ENCODE results near the gene IL11. TPM values are rescaled to one million over a fixed set of nuclear protein-coding genes. Genes with fewer than 3 reads are reported as not detected.

IL11 gene
- total RNA-seq, 1 donor from 2014 or later = 10.0 TPM

- TF ChIP-seq, protein P1, sequence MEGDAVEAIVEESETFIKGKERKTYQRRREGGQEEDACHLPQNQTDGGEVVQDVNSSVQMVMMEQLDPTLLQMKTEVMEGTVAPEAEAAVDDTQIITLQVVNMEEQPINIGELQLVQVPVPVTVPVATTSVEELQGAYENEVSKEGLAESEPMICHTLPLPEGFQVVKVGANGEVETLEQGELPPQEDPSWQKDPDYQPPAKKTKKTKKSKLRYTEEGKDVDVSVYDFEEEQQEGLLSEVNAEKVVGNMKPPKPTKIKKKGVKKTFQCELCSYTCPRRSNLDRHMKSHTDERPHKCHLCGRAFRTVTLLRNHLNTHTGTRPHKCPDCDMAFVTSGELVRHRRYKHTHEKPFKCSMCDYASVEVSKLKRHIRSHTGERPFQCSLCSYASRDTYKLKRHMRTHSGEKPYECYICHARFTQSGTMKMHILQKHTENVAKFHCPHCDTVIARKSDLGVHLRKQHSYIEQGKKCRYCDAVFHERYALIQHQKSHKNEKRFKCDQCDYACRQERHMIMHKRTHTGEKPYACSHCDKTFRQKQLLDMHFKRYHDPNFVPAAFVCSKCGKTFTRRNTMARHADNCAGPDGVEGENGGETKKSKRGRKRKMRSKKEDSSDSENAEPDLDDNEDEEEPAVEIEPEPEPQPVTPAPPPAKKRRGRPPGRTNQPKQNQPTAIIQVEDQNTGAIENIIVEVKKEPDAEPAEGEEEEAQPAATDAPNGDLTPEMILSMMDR (IDR thresholded peaks at IDR 0.05; ENCODE audit: unreplicated experiment) = no peak
- no peak for DNase-seq (ENCODE audit: low spot score in 2 of 2, unreplicated experiment in 2 of 2)
- H3K27ac Mint-ChIP-seq = no peak overlapping the region
- H3K4me1 Mint-ChIP-seq = peaks cover 28% of the 10 kb centered on the region
- peaks cover 19% of the 10 kb centered on the region for H3K36me3 Mint-ChIP-seq
- H3K9me3 Mint-ChIP-seq = no peaks in the 10 kb centered on the region
- no peak overlapping the region for H3K4me3 Mint-ChIP-seq
- peaks cover 3% of the 10 kb centered on the region for H3K27me3 Mint-ChIP-seq (ENCODE audit: low read depth)
These were observed 24.2 kb downstream of the IL11 start for GRCh38 chr19:55345818-55346724.

- peaks cover 19% of the 10 kb centered on the region for H3K36me3 Mint-ChIP-seq
- no peak overlapping the region for H3K4me3 Mint-ChIP-seq
- no peak overlapping the region for H3K27ac Mint-ChIP-seq
- H3K9me3 Mint-ChIP-seq = no peaks in the 10 kb centered on the region
- H3K27me3 Mint-ChIP-seq (ENCODE audit: low read depth) = no peaks in the 10 kb centered on the region
- no peak for DNase-seq (ENCODE audit: low spot score in 2 of 2, unreplicated experiment in 2 of 2)
- TF ChIP-seq, protein P1 (IDR thresholded peaks at IDR 0.05; ENCODE audit: unreplicated experiment) = no peak
- H3K4me1 Mint-ChIP-seq = peaks cover 31% of the 10 kb centered on the region
These were observed 25.0 kb downstream of the IL11 start for GRCh38 chr19:55345101-55345817.

GRCh38 chr19:55344444-55344843 lies 25.8 kb downstream of the IL11 start:
- H3K4me1 Mint-ChIP-seq = peaks cover 33% of the 10 kb centered on the region
- TF ChIP-seq, protein P1 (IDR thresholded peaks at IDR 0.05; ENCODE audit: unreplicated experiment) = no peak
- no peak overlapping the region for H3K27ac Mint-ChIP-seq
- no peak for DNase-seq (ENCODE audit: low spot score in 2 of 2, unreplicated experiment in 2 of 2)
- no peak overlapping the region for H3K4me3 Mint-ChIP-seq
- no peaks in the 10 kb centered on the region for H3K27me3 Mint-ChIP-seq (ENCODE audit: low read depth)
- peaks cover 19% of the 10 kb centered on the region for H3K36me3 Mint-ChIP-seq
- H3K9me3 Mint-ChIP-seq = no peaks in the 10 kb centered on the region

DNA sequence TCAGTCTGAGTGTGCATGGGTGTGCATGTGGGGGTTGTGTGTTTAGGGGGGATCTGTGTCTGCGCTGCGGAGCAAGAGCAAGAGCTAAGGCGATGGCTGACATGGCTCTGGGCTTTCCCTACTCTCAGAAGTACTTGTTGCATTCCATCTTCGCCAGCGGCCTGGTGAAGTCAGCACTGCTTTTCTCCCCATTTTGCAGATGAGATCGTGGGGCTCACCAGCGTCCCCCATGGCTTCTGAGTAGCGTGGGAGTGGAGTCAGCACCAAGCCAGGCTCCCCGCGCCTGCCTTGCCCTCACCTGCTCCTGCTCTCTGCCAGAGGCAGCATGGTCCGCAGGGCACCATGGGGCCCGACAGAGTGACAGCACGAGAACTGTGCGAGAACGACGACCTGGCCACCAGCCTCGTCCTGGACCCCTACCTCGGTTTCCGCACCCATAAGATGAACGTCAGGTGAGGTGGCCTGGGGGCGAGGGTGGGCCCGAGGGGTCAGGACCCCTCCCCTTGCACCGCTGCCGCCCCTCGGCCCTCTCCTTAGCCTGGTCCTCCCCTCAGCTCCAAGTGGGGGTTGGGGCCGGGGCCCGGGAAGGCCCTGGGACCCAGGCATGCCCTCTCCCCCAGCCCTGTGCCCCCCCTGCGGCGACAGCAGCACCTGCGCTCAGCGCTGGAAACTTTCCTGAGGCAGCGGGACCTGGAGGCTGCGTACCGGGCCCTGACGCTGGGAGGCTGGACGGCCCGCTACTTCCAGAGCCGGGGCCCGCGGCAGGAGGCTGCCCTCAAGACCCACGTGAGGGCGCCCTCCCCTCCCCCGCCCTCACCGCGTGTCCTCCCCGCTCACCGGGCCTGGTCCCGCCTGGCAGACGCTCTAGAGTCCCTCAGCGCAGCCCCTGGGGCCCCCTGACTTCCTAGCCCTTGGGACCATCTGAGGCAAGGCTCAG lies 28.4 kb downstream of the IL11 start:
- Mint-ChIP-seq H3K36me3 (peaks cover 19% of the 10 kb centered on the region), H3K27ac (peak overlapping the region; percentile 63), H3K4me1 (peaks cover 24% of the 10 kb centered on the region), H3K9me3 (no peaks in the 10 kb centered on the region), H3K4me3 (peak overlapping the region; percentile 68), H3K27me3 (ENCODE audit: low read depth) (no peaks in the 10 kb centered on the region)
- TF ChIP-seq, protein P1 (IDR thresholded peaks at IDR 0.05; ENCODE audit: unreplicated experiment) = no peak
- no peak for DNase-seq (ENCODE audit: low spot score in 2 of 2, unreplicated experiment in 2 of 2)

DNA sequence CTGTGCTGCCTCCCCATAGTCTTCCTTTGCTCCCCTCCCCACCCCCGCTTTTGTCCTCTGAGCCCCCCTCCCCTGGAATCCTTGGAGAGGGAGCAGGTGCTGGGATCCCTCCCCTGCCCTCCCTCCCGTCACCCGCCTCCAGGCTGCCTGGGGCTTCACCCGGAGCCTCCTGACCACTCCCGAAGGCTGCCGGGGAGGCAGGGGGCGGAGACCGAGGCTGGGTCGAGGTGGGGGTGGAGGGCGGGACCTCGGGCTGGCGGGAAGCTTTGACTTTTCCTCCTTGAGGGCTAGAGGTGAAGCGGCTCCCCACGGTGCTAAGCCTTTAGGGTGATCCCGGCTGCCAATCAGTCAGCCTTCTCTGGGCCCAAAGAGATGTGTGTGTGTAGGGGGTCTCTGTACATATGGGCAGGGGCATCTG lies 29.1 kb downstream of the IL11 start:
- Mint-ChIP-seq H3K4me1 (peaks cover 24% of the 10 kb centered on the region), H3K36me3 (peaks cover 19% of the 10 kb centered on the region), H3K4me3 (peak overlapping the region; percentile 86), H3K27ac (peak overlapping the region; percentile 91), H3K27me3 (ENCODE audit: low read depth) (no peaks in the 10 kb centered on the region), H3K9me3 (no peaks in the 10 kb centered on the region)
- no peak for DNase-seq (ENCODE audit: low spot score in 2 of 2, unreplicated experiment in 2 of 2)
- TF ChIP-seq, protein P1 (IDR thresholded peaks at IDR 0.05; ENCODE audit: unreplicated experiment) = no peak
